ENCODE measurements around the gene MROH2B.
"Not testable (repeated sequence)": the region's sequence is repeated elsewhere in the genome, so short reads cannot be mapped to it uniquely, and the experiment has no call there.

MROH2B gene

GRCh38 chr5:41067714-41068568 lies 3.2 kb downstream of the MROH2B start:
- no peak for TF ChIP-seq ZFX (IDR thresholded peaks at IDR 0.05; ENCODE audit: borderline replicate concordance)
- TF ChIP-seq CTCF (IDR thresholded peaks at IDR 0.05), result no peak
- H3K27ac ChIP-seq, result no peak overlapping the region

- TF ChIP-seq CTCF (IDR thresholded peaks at IDR 0.05) (no peak), ZFX (IDR thresholded peaks at IDR 0.05; ENCODE audit: borderline replicate concordance) (no peak)
- no peak overlapping the region for H3K27ac ChIP-seq
Observed at GRCh38 chr5:41065691-41066335, 5.3 kb downstream of the MROH2B start.

DNA sequence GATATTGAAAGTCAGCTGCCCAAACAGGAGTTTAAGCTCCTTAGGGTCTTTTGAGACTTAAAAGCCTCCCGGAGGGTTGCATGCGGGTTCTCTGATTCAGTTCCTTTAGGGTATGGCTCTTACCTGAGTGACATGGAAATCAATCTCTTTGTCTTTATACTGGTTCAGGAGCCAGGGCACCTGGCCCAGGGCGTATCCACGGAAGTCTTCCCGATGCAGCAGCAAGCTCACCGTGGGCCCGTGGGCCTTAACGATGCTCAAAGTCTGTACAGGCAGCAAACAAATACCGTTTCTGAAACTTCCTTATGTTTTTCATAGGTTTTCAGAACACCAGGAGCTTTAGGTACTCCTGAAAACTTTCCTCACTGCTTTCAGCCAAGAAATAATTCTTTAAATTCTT lies 13.2 kb downstream of the MROH2B start:
- H3K27ac ChIP-seq, result no peak overlapping the region
- TF ChIP-seq ZFX (IDR thresholded peaks at IDR 0.05; ENCODE audit: borderline replicate concordance) (no peak), CTCF (IDR thresholded peaks at IDR 0.05) (no peak)

GRCh38 chr5:41057231-41057630 lies 13.9 kb downstream of the MROH2B start:
- no peak for TF ChIP-seq CTCF (IDR thresholded peaks at IDR 0.05)

GRCh38 chr5:41048986-41049385 lies 22.2 kb downstream of the MROH2B start:
- no peak overlapping the region for H3K27ac ChIP-seq
- TF ChIP-seq CTCF (IDR thresholded peaks at IDR 0.05) (no peak), ZFX (IDR thresholded peaks at IDR 0.05; ENCODE audit: borderline replicate concordance) (no peak)

More at GRCh38 chr5:41057231-41057630, 13.9 kb downstream of the MROH2B start:
- no peak overlapping the region for H3K27ac ChIP-seq

DNA sequence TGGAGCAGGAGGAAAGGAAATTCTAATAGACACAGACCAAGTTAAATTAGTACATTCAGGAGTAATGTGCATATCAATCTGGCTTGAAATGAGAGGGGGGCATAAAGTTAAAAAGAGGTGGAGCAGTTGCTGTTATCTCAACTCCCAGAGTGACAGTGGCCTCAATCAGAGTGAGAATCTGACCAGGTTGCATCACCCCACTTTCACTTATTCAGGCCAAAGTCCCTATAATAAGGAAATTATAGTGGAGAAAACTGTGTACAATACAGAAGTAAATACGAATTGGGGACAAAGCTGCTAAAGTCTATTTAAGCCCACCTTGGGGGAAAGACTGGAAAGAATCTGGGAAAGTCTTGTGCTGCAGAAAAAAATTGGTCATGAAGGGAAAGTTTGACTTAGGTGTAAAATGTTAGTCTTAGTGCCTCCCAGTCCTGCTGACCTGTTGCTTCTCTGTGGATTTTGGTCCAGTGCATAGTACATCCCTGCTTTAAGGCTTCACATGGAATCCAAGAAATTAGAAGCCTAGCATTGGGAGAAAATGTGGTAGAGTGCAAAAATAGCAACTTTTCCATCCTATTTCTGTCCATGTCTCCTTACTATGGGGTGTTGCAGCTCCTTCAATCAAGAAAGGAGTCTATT lies 27.9 kb downstream of the MROH2B start:
- H3K27ac ChIP-seq, result no peak overlapping the region
- no peak for TF ChIP-seq CTCF (IDR thresholded peaks at IDR 0.05)
- no peak for TF ChIP-seq ZFX (IDR thresholded peaks at IDR 0.05; ENCODE audit: borderline replicate concordance)

- no peak overlapping the region for H3K27ac ChIP-seq
- TF ChIP-seq ZFX (IDR thresholded peaks at IDR 0.05; ENCODE audit: borderline replicate concordance) (no peak), CTCF (IDR thresholded peaks at IDR 0.05) (no peak)
Observed at GRCh38 chr5:41032973-41033372, 38.2 kb downstream of the MROH2B start.

DNA sequence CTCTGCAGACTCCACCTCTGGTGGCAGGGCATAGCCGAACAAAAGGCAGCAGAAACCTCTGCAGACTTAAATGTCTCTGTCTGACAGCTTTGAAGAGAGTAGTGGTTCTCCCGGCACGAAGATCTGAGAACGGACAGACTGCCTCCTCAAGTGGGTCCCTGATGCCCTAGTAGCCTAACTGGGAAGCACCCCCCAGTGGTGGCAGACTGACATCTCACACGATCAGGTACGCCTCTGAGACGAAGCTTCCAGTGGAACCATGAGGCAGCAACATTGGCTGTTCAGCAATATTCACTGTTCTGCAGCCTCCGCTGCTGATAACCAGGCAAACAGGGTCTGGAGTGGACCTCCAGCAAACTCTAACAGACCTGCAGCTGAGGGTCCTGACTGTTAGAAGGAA lies 48.5 kb downstream of the MROH2B start:
- H3K27ac ChIP-seq, result not testable (repeated sequence)
